Adrenal gland (tissue), 12 donors: ENCODE results near the gene TRAPPC3. TPM values are rescaled to one million over a fixed set of nuclear protein-coding genes. Genes with fewer than 3 reads are reported as not detected.

Source experiments
- DNase-seq, 7 donors: peaks; one replicate each; pipeline ENCODE4 v3.0.0-alpha.2; 2019 to 2020
- H3K27ac ChIP-seq, 5 donors: fragments of 200-600 bp; sonication (generic) in 4 of 5; 1 replicate in 3 of 5; 2 replicates in 2 of 5; pipeline versions ENCODE4 v1.5.1 to v1.8.0; 2016 to 2020; ENCODE audit warnings: mild to moderate bottlenecking in 1 of 5
- H3K27me3 ChIP-seq: fragments of 200-600 bp; 2 replicates; pipeline ENCODE4 v1.8.0; 2021
- H3K36me3 ChIP-seq, 2 donors: fragments of 200-600 bp; replicated peaks in 1 of 2; 1 replicate in 1 of 2; 2 replicates in 1 of 2; pipeline versions ENCODE4 v1.5.1 to v1.8.0; 2018 to 2022
- H3K4me1 ChIP-seq, 2 donors: fragments of 200-600 bp; replicated peaks in 1 of 2; 1 replicate in 1 of 2; 2 replicates in 1 of 2; pipeline versions ENCODE4 v1.5.1 to v1.8.0; 2018 to 2021
- H3K4me3 ChIP-seq, 4 donors: fragments of 200-600 bp; sonication (generic) in 3 of 4; one replicate each; pipeline ENCODE4 v1.5.1; 2016 to 2018
- H3K9me3 ChIP-seq, 3 donors: fragments of 200-600 bp; sonication (generic) in 1 of 3; replicated peaks in 1 of 3; 1 replicate in 2 of 3; 2 replicates in 1 of 3; pipeline versions ENCODE4 v1.5.1 to v1.8.0; 2016 to 2021
- CTCF ChIP-seq, 6 experiments: fragments of 450-650 bp in 4 of 6; fragments of 200-600 bp in 2 of 6; sonication (generic) in 1 of 6; IDR thresholded peaks; 1 replicate in 5 of 6; 2 replicates in 1 of 6; pipeline versions ENCODE4 v1.5.1 to v1.8.0; 2016 to 2021; ENCODE audit warnings: antibody characterized with exemption in 6 of 6, mild to moderate bottlenecking in 2 of 6, moderate library complexity in 1 of 6
- POLR2A ChIP-seq, 2 donors: fragments of 450-650 bp; IDR thresholded peaks; one replicate each; pipeline ENCODE4 v1.6.1; 2017; ENCODE audit warnings: antibody characterized with exemption in 2 of 2, mild to moderate bottlenecking in 2 of 2, moderate library complexity in 1 of 2
- WGBS, 4 donors: extraction: QIAGEN DNeasy Blood & Tissue Kit in 2 of 4; methylation state at CpG; one replicate each; pipeline versions ENCODE4 v1.1.5 to v1.1.7; 2013 to 2017; 5-methylcytosine and 5-hydroxymethylcytosine counted together
- intact Hi-C, 2 donors: fragments of 100-400 bp; cut with DNase I; formaldehyde crosslinking; loops; one replicate each; pipeline versions ENCODE4 v1.14.1 to v1.15.0; 2022 to 2023
- polyA plus RNA-seq, 3 donors: library from polyadenylated mRNA; stranded (reverse); fragments of 200-250 nt in 2 of 3; fragments of 350-450 nt in 1 of 3; fragmentation: Illumina TruSeq in 1 of 3; extraction: RNeasy Lipid Tissue Mini Kit (QIAGEN cat#74804) in 1 of 3; gene quantifications; one replicate each; pipeline ENCODE4 v1.2.3, GENCODE V29; 2013 to 2014
- total RNA-seq, 9 donors: library from RNA; depleted of rRNA in 4 of 9; stranded (reverse); fragments of >200 nt in 4 of 9; fragments of 120-200 nt in 1 of 9; fragmentation: NEBNext Ultra II Directional in 1 of 9; extraction: Animal tissue kit (Norgen Biotek cat#: 25700) in 1 of 9; gene quantifications; one replicate each; pipeline versions ENCODE4 v1.1.0 to v1.2.4, GENCODE V29; 2013 to 2023
- donor health status: healthy with polysubstance abuse.
- donor health status: Bipolar disorder and iron deficiency.
- donor health status: DM: yes; HTN: yes; CAD: no.
- donor health status: DM: no; HTN: no; CAD: no.
- donor health status: DM: no; HTN: no; CAD: no.
- donor health status: DM: yes; HTN: yes; CAD: no.

The TRAPPC3 gene
- total and polyA plus RNA-seq, 12 donors = 54.0 to 182 (median 114) TPM

GRCh38 chr1:36153476-36153875 lies 4.2 kb upstream of the TRAPPC3 start:
- TF ChIP-seq POLR2A (IDR thresholded peaks at IDR 0.05) (no peak), CTCF (IDR thresholded peaks at IDR 0.05) (no peak)
- DNase-seq = no peak
- 90 to 98% (median 93%) methylated on average over 6 of the region's 6 CpGs for WGBS, 4 donors
- Histone ChIP-seq H3K27ac (no peak overlapping the region), H3K9me3 (no peaks in the 10 kb centered on the region), H3K4me3 (no peak overlapping the region), H3K36me3 (no peaks in the 10 kb centered on the region), H3K27me3 (no peaks in the 10 kb centered on the region), H3K4me1 (peaks cover 39 to 53% of the 10 kb centered on the region in 2 donors)
- intact Hi-C loops = loop anchor here (5.0 kb wide), 2 partner anchors 34 to 129 kb away; no protein-coding TSS in a partner anchor

GRCh38 chr1:36151845-36152203 lies 2.5 kb upstream of the TRAPPC3 start:
- Histone ChIP-seq H3K9me3 (no peaks in the 10 kb centered on the region), H3K4me3 (no peak overlapping the region), H3K27ac (peak overlapping the region in 4 of 5 donors; percentile 89 to 97 (median 96)), H3K27me3 (no peaks in the 10 kb centered on the region), H3K4me1 (peaks cover 34 to 56% of the 10 kb centered on the region in 2 donors), H3K36me3 (peaks cover 0 to 5% of the 10 kb centered on the region in 2 donors)
- TF ChIP-seq CTCF (IDR thresholded peaks at IDR 0.05) = no peak
- TF ChIP-seq POLR2A (IDR thresholded peaks at IDR 0.05) = no peak
- whole genome bisulfite sequencing, 4 donors = 40 to 58% (median 52%) methylated on average over 2 to 3 of the region's 3 CpGs; no CpG with 5 or more reads in 1 of the 4 donors
- no peak for DNase-seq
- intact Hi-C loops = loop anchor here (5.0 kb wide), 2 partner anchors 35 to 130 kb away; no protein-coding TSS in a partner anchor

- Histone ChIP-seq H3K9me3 (no peaks in the 10 kb centered on the region), H3K27ac (peak overlapping the region in 4 of 5 donors; percentile 89 to 97 (median 96)), H3K27me3 (no peaks in the 10 kb centered on the region), H3K36me3 (peaks cover 0 to 8% of the 10 kb centered on the region in 2 donors), H3K4me3 (no peak overlapping the region), H3K4me1 (peaks cover 34 to 56% of the 10 kb centered on the region in 2 donors)
- WGBS, 4 donors = 7 to 30% (median 12%) methylated on average over 1 of the region's 1 CpG
- no peak for TF ChIP-seq POLR2A (IDR thresholded peaks at IDR 0.05)
- intact Hi-C loops = loop anchor here (5.0 kb wide), 2 partner anchors 36 to 131 kb away; no protein-coding TSS in a partner anchor
- DNase-seq = no peak
These were observed 2.0 kb upstream of the TRAPPC3 start for GRCh38 chr1:36151134-36151844.

- TF ChIP-seq CTCF (IDR thresholded peaks at IDR 0.05) (no peak), POLR2A (IDR thresholded peaks at IDR 0.05) (peak in 1 of 2 donors; percentile 84)
- H3K27ac ChIP-seq = peak overlapping the region; percentile 70 to 97 (median 96)
- H3K9me3 ChIP-seq = no peaks in the 10 kb centered on the region
- no peak overlapping the region for H3K4me3 ChIP-seq
- intact Hi-C loops = loop anchor here (5.0 kb wide), 2 partner anchors 37 to 132 kb away; no protein-coding TSS in a partner anchor
- no peaks in the 10 kb centered on the region for H3K27me3 ChIP-seq
- peaks cover 0 to 8% of the 10 kb centered on the region in 2 donors for H3K36me3 ChIP-seq
- WGBS, 4 donors = 9 to 18% (median 12%) methylated on average over 9 to 12 of the region's 12 CpGs
- peak; percentile 92 to 98 (median 97) for DNase-seq
- peaks cover 34 to 56% of the 10 kb centered on the region in 2 donors for H3K4me1 ChIP-seq
These were observed 1.2 kb upstream of the TRAPPC3 start for GRCh38 chr1:36150296-36151133.
